Measurements from ENCODE around the gene GNPTAB. TPM values are rescaled to one million over a fixed set of nuclear protein-coding genes. Genes with fewer than 3 reads are reported as not detected.

GNPTAB gene
- total and polyA plus RNA-seq, 2 of the 13 experiments (the other 11 are each of a cell fraction or from before 2014, with no cell fraction given): 13.6 to 19.4 TPM

GRCh38 chr12:101696251-101697196 is 134.2 kb downstream of the GNPTAB start (continued):
- TF ChIP-seq, protein P1, sequence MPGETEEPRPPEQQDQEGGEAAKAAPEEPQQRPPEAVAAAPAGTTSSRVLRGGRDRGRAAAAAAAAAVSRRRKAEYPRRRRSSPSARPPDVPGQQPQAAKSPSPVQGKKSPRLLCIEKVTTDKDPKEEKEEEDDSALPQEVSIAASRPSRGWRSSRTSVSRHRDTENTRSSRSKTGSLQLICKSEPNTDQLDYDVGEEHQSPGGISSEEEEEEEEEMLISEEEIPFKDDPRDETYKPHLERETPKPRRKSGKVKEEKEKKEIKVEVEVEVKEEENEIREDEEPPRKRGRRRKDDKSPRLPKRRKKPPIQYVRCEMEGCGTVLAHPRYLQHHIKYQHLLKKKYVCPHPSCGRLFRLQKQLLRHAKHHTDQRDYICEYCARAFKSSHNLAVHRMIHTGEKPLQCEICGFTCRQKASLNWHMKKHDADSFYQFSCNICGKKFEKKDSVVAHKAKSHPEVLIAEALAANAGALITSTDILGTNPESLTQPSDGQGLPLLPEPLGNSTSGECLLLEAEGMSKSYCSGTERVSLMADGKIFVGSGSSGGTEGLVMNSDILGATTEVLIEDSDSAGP (CRISPR knock-in tag; IDR thresholded peaks at IDR 0.05; ENCODE audit: borderline replicate concordance): peak; percentile 64
- TF ChIP-seq ASH2L (IDR thresholded peaks at IDR 0.05; ENCODE audit: insufficient read length, low read depth, low read length): no peak
- TF ChIP-seq ZNF562 (CRISPR knock-in tag; IDR thresholded peaks at IDR 0.05; ENCODE audit: borderline replicate concordance): no peak
- no peak for TF ChIP-seq ZSCAN22 (CRISPR knock-in tag; IDR thresholded peaks at IDR 0.05)
- TF ChIP-seq ZNF589 (CRISPR knock-in tag; conservative IDR thresholded peaks at IDR 0.05): no peak; the same call in 1 of the 2 replicates
- TF ChIP-seq KLF12 (CRISPR knock-in tag; IDR thresholded peaks at IDR 0.05; ENCODE audit: borderline replicate concordance): no peak
- no peak for TF ChIP-seq SMARCE1 (IDR thresholded peaks at IDR 0.05; ENCODE audit: borderline replicate concordance)
- no peak for TF ChIP-seq ZNF672 (CRISPR knock-in tag; IDR thresholded peaks at IDR 0.05)
- TF ChIP-seq NR2F6 (IDR thresholded peaks at IDR 0.05): no peak; the same call in none of the 2 replicates
- peak; percentile 76 for TF ChIP-seq NR2F6 (CRISPR knock-in tag; IDR thresholded peaks at IDR 0.05)
- peak; percentile 56; the same call in 1 of the 2 replicates for TF ChIP-seq KAT7 (CRISPR knock-in tag; IDR thresholded peaks at IDR 0.05; ENCODE audit: borderline replicate concordance)
- no peak for TF ChIP-seq ATF3 (CRISPR knock-in tag; IDR thresholded peaks at IDR 0.05)
- TF ChIP-seq ZNF839 (CRISPR knock-in tag; IDR thresholded peaks at IDR 0.05; ENCODE audit: borderline replicate concordance): 0 out of 2 replicates have a peak, but pooled peaks have one; percentile 33
- TF ChIP-seq ARHGAP35 (CRISPR knock-in tag; IDR thresholded peaks at IDR 0.05; ENCODE audit: borderline replicate concordance): no peak
- no peak; the same call in 1 of the 2 replicates for TF ChIP-seq IRX3 (CRISPR knock-in tag; IDR thresholded peaks at IDR 0.05; ENCODE audit: borderline replicate concordance, low read depth)
- TF ChIP-seq, protein P2, sequence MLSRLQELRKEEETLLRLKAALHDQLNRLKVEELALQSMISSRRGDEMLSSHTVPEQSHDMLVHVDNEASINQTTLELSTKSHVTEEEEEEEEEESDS (CRISPR knock-in tag; IDR thresholded peaks at IDR 0.05; ENCODE audit: borderline replicate concordance): no peak
- TF ChIP-seq SIX4 (CRISPR knock-in tag; IDR thresholded peaks at IDR 0.05): peak; percentile 23; the same call in 1 of the 2 replicates
- TF ChIP-seq NFE2 (CRISPR knock-in tag; IDR thresholded peaks at IDR 0.05): no peak
- TF ChIP-seq ATF4 (CRISPR knock-in tag; IDR thresholded peaks at IDR 0.05): peak in 1 of 2 experiments; percentile 69; a peak in 2 of 4 replicates
- TF ChIP-seq ZNF674 (CRISPR knock-in tag; IDR thresholded peaks at IDR 0.05; ENCODE audit: low read depth): no peak
- TF ChIP-seq FOXA3 (CRISPR knock-in tag; IDR thresholded peaks at IDR 0.05): peak; percentile 70
- peak; percentile 41; the same call in 1 of the 2 replicates for TF ChIP-seq ZNF644 (CRISPR knock-in tag; IDR thresholded peaks at IDR 0.05; ENCODE audit: low read depth)
- 0 out of 2 replicates have a peak, but pooled peaks have one; percentile 21 for TF ChIP-seq ZNF280D (CRISPR knock-in tag; IDR thresholded peaks at IDR 0.05)
